ENCODE data around the gene CNDP2. TPM values are rescaled to one million over a fixed set of nuclear protein-coding genes. Genes with fewer than 3 reads are reported as not detected.

Gene CNDP2
- total RNA-seq, 1 experiment from 2014 or later, result 57.6 TPM

- H3K9ac ChIP-seq (ENCODE audit: low read length), result no peak overlapping the region
- ChIA-PET CTCF (no interaction called here), POLR2A (ENCODE audit: unreplicated experiment) (no interaction called here)
- H3K4me1 ChIP-seq (ENCODE audit: insufficient read depth, low read length), result no peaks in the 10 kb centered on the region
- H4K20me1 ChIP-seq (ENCODE audit: low read length), result no peaks in the 10 kb centered on the region
- H3K36me3 ChIP-seq (ENCODE audit: low read depth, low read length), result no peaks in the 10 kb centered on the region
- no peak for ATAC-seq
- H3K4me3 ChIP-seq (ENCODE audit: low read length), result no peak overlapping the region
- H3K9me3 ChIP-seq (ENCODE audit: low read length), result no peaks in the 10 kb centered on the region
- no peak overlapping the region for H2AFZ ChIP-seq (ENCODE audit: low read length)
- no TSS peak for BruUV-seq (replicated peaks)
- no peak overlapping the region for H3K27ac ChIP-seq (ENCODE audit: low read length)
- intact Hi-C loops (cut with micrococcal nuclease), result no loop called here
- H3K27me3 ChIP-seq (ENCODE audit: low read length), result peaks cover 64% of the 10 kb centered on the region
- H3K79me2 ChIP-seq (ENCODE audit: low read length), result no peaks in the 10 kb centered on the region
- no peaks in the 10 kb centered on the region for H3F3A ChIP-seq (ENCODE audit: low read length, unreplicated experiment)
- TF ChIP-seq EZH2 (IDR thresholded peaks at IDR 0.05; ENCODE audit: low read length, unreplicated experiment) (no peak), EZH2phosphoT487 (IDR thresholded peaks at IDR 0.05; ENCODE audit: borderline replicate concordance, low read length) (no peak), CTCF (conservative IDR thresholded peaks at IDR 0.05; ENCODE audit: low read depth, low read length) (no peak)
- H3K4me2 ChIP-seq (ENCODE audit: low read length), result no peak overlapping the region
- no peaks in the 10 kb centered on the region for H3K9me2 ChIP-seq (replicated peaks; ENCODE audit: low read length)
- DNase-seq, result no peak
Observed at GRCh38 chr18:74460825-74461224, 35.3 kb upstream of the CNDP2 start.

- H3K36me3 ChIP-seq (ENCODE audit: low read depth, low read length), result no peaks in the 10 kb centered on the region
- POLR2A ChIA-PET (ENCODE audit: unreplicated experiment), result interaction anchor here (0.6 kb wide), 1 partner anchor 32 kb away, joined by 3 read pairs; no protein-coding TSS in a partner anchor
- no peak overlapping the region for H3K4me2 ChIP-seq (ENCODE audit: low read length)
- no TSS peak for BruUV-seq (replicated peaks)
- H3K4me3 ChIP-seq (ENCODE audit: low read length), result no peak overlapping the region
- no peak for ATAC-seq
- CTCF ChIA-PET, result no interaction called here
- H3F3A ChIP-seq (ENCODE audit: low read length, unreplicated experiment), result no peaks in the 10 kb centered on the region
- TF ChIP-seq EZH2phosphoT487 (IDR thresholded peaks at IDR 0.05; ENCODE audit: borderline replicate concordance, low read length) (no peak), CTCF (conservative IDR thresholded peaks at IDR 0.05; ENCODE audit: low read depth, low read length) (no peak), EZH2 (IDR thresholded peaks at IDR 0.05; ENCODE audit: low read length, unreplicated experiment) (no peak)
- H3K9me3 ChIP-seq (ENCODE audit: low read length), result no peaks in the 10 kb centered on the region
- no peaks in the 10 kb centered on the region for H3K79me2 ChIP-seq (ENCODE audit: low read length)
- H2AFZ ChIP-seq (ENCODE audit: low read length), result no peak overlapping the region
- no peak overlapping the region for H3K9ac ChIP-seq (ENCODE audit: low read length)
- no peaks in the 10 kb centered on the region for H4K20me1 ChIP-seq (ENCODE audit: low read length)
- peaks cover 7% of the 10 kb centered on the region for H3K4me1 ChIP-seq (ENCODE audit: insufficient read depth, low read length)
- H3K27me3 ChIP-seq (ENCODE audit: low read length), result peaks cover 42% of the 10 kb centered on the region
- no peaks in the 10 kb centered on the region for H3K9me2 ChIP-seq (replicated peaks; ENCODE audit: low read length)
- intact Hi-C loops (cut with micrococcal nuclease), result no loop called here
- DNase-seq, result no peak
- no peak overlapping the region for H3K27ac ChIP-seq (ENCODE audit: low read length)
Observed at GRCh38 chr18:74463254-74463653, 32.9 kb upstream of the CNDP2 start.

GRCh38 chr18:74463983-74464382 lies 32.2 kb upstream of the CNDP2 start:
- CTCF ChIA-PET, result no interaction called here
- intact Hi-C loops (cut with micrococcal nuclease), result no loop called here
- DNase-seq, result no peak

More at GRCh38 chr18:74463983-74464382, 32.2 kb upstream of the CNDP2 start:
- peaks cover 14% of the 10 kb centered on the region for H3K4me1 ChIP-seq (ENCODE audit: insufficient read depth, low read length)
- H3K27ac ChIP-seq (ENCODE audit: low read length), result no peak overlapping the region
- POLR2A ChIA-PET (ENCODE audit: unreplicated experiment), result no interaction called here
- no peaks in the 10 kb centered on the region for H3F3A ChIP-seq (ENCODE audit: low read length, unreplicated experiment)
- ATAC-seq, result no peak
- no peaks in the 10 kb centered on the region for H3K9me3 ChIP-seq (ENCODE audit: low read length)
- H2AFZ ChIP-seq (ENCODE audit: low read length), result no peak overlapping the region
- H3K4me2 ChIP-seq (ENCODE audit: low read length), result no peak overlapping the region
- H4K20me1 ChIP-seq (ENCODE audit: low read length), result no peaks in the 10 kb centered on the region
- no peak overlapping the region for H3K9ac ChIP-seq (ENCODE audit: low read length)
- BruUV-seq (replicated peaks), result no TSS peak
- H3K36me3 ChIP-seq (ENCODE audit: low read depth, low read length), result no peaks in the 10 kb centered on the region
- H3K9me2 ChIP-seq (replicated peaks; ENCODE audit: low read length), result no peaks in the 10 kb centered on the region
- peaks cover 35% of the 10 kb centered on the region for H3K27me3 ChIP-seq (ENCODE audit: low read length)
- no peak overlapping the region for H3K4me3 ChIP-seq (ENCODE audit: low read length)
- TF ChIP-seq EZH2 (IDR thresholded peaks at IDR 0.05; ENCODE audit: low read length, unreplicated experiment) (no peak), CTCF (conservative IDR thresholded peaks at IDR 0.05; ENCODE audit: low read depth, low read length) (no peak), EZH2phosphoT487 (IDR thresholded peaks at IDR 0.05; ENCODE audit: borderline replicate concordance, low read length) (no peak)
- no peaks in the 10 kb centered on the region for H3K79me2 ChIP-seq (ENCODE audit: low read length)
